ENCODE measurements around the gene SCN1B.
A peak's percentile ranks its signal among the peaks of the same experiment; 100 is the strongest.
"Not testable (repeated sequence)": the region's sequence is repeated elsewhere in the genome, so short reads cannot be mapped to it uniquely, and the experiment has no call there.

Gene SCN1B

GRCh38 chr19:35039881-35040825, 9.9 kb downstream of the SCN1B start:
- DNase-seq: no peak

GRCh38 chr19:35040826-35041547, 10.7 kb downstream of the SCN1B start:
- DNase-seq: no peak

- DNase-seq: no peak
These were observed 11.3 kb downstream of the SCN1B start, which contains the start of gene HPN for GRCh38 chr19:35041548-35042055. HPN (plus strand) TSS chr19:35041721; CDS start chr19:35042507, 786 bp downstream.

- DNase-seq: no peak
These were observed 11.9 kb downstream of the SCN1B start for GRCh38 chr19:35042056-35042730.

- DNase-seq: no peak
These were observed 12.8 kb downstream of the SCN1B start for GRCh38 chr19:35042954-35043604.

GRCh38 chr19:35043906-35044305, 13.6 kb downstream of the SCN1B start:
- no peak for DNase-seq

GRCh38 chr19:35044317-35045117, 14.2 kb downstream of the SCN1B start:
- peak in 2 of 4 experiments; percentile 32 to 50 for DNase-seq

GRCh38 chr19:35045667-35046300, 15.5 kb downstream of the SCN1B start:
- no peak for DNase-seq

GRCh38 chr19:35046461-35046860, 16.2 kb downstream of the SCN1B start:
- no peak for DNase-seq

GRCh38 chr19:35048911-35049411, 18.7 kb downstream of the SCN1B start:
- DNase-seq: no peak

GRCh38 chr19:35049456-35049855, 19.2 kb downstream of the SCN1B start:
- DNase-seq: no peak

GRCh38 chr19:35050662-35051061, 20.4 kb downstream of the SCN1B start:
- DNase-seq: not testable (repeated sequence)

- DNase-seq: not testable (repeated sequence)
These were observed 21.0 kb downstream of the SCN1B start for GRCh38 chr19:35051268-35051667.

- DNase-seq: no peak
These were observed 21.5 kb downstream of the SCN1B start for GRCh38 chr19:35051796-35052195.

- no peak for DNase-seq
These were observed 22.4 kb downstream of the SCN1B start for GRCh38 chr19:35052599-35053190.

GRCh38 chr19:35053667-35054293, 23.5 kb downstream of the SCN1B start:
- DNase-seq: no peak

GRCh38 chr19:35054626-35055025, 24.4 kb downstream of the SCN1B start:
- DNase-seq: no peak

- DNase-seq: no peak
These were observed 25.5 kb downstream of the SCN1B start for GRCh38 chr19:35055715-35056179.

- no peak for DNase-seq
These were observed 26.3 kb downstream of the SCN1B start for GRCh38 chr19:35056513-35057063.
